ENCODE measurements around the gene TOMM5.

The TOMM5 gene

GRCh38 chr9:37592108-37592951 is at the start of gene TOMM5:
TOMM5 (minus strand) TSS chr9:37592597; CDS start chr9:37592532, 65 bp downstream.
- peak; percentile 84 to 88 for DNase-seq

- DNase-seq = no peak
Observed at GRCh38 chr9:37641331-37641730, 48.9 kb upstream of the TOMM5 start.

GRCh38 chr9:37640246-37640645 is 47.8 kb upstream of the TOMM5 start:
- DNase-seq = no peak

- DNase-seq = no peak
Observed at GRCh38 chr9:37639841-37640240, 47.4 kb upstream of the TOMM5 start.

- no peak for DNase-seq
Observed at GRCh38 chr9:37639109-37639762, 46.8 kb upstream of the TOMM5 start.

GRCh38 chr9:37636511-37637448 is 44.4 kb upstream of the TOMM5 start:
- DNase-seq = no peak

- DNase-seq = no peak
Observed at GRCh38 chr9:37635808-37636207, 43.4 kb upstream of the TOMM5 start.

- no peak for DNase-seq
Observed at GRCh38 chr9:37632479-37632878, 40.1 kb upstream of the TOMM5 start.

- no peak for DNase-seq
Observed at GRCh38 chr9:37626708-37627292, 34.4 kb upstream of the TOMM5 start.

GRCh38 chr9:37625758-37626147 is 33.4 kb upstream of the TOMM5 start:
- no peak for DNase-seq

GRCh38 chr9:37625036-37625757 is 32.8 kb upstream of the TOMM5 start:
- no peak for DNase-seq

- DNase-seq = no peak
Observed at GRCh38 chr9:37624073-37624472, 31.7 kb upstream of the TOMM5 start.

GRCh38 chr9:37623267-37623666 is 30.9 kb upstream of the TOMM5 start:
- DNase-seq = no peak

GRCh38 chr9:37622462-37622861 is 30.1 kb upstream of the TOMM5 start:
- DNase-seq = no peak

GRCh38 chr9:37621273-37622121 is 29.1 kb upstream of the TOMM5 start:
- no peak for DNase-seq

GRCh38 chr9:37620396-37620795 is 28.0 kb upstream of the TOMM5 start:
- DNase-seq = no peak

- no peak for DNase-seq
Observed at GRCh38 chr9:37619806-37620205, 27.4 kb upstream of the TOMM5 start.

- DNase-seq = no peak
Observed at GRCh38 chr9:37618817-37619216, 26.4 kb upstream of the TOMM5 start.

GRCh38 chr9:37617832-37618231 is 25.4 kb upstream of the TOMM5 start:
- DNase-seq = no peak

- no peak for DNase-seq
Observed at GRCh38 chr9:37617161-37617560, 24.8 kb upstream of the TOMM5 start.

- no peak for DNase-seq
Observed at GRCh38 chr9:37611961-37612360, 19.6 kb upstream of the TOMM5 start.

All from stimulated activated CD4-positive, alpha-beta T cell treated with anti-CD3 and anti-CD28 coated beads, Interleukin-4, amount 100 ng/mL, for 4 hours (primary cell).